ENCODE results near the gene IVD.

IVD gene

GRCh38 chr15:40451527-40452158 is 46.0 kb downstream of the IVD start:
- no peak for TF ChIP-seq FOXM1 (IDR thresholded peaks at IDR 0.05; ENCODE audit: borderline replicate concordance, low read depth)
- TF ChIP-seq ZBTB7A (IDR thresholded peaks at IDR 0.05; ENCODE audit: low read depth) = no peak
- no peak for TF ChIP-seq EP300 (IDR thresholded peaks at IDR 0.05; ENCODE audit: borderline replicate concordance)
- TF ChIP-seq YY1 (IDR thresholded peaks at IDR 0.05; ENCODE audit: low read depth) = no peak
- TF ChIP-seq, protein P1, sequence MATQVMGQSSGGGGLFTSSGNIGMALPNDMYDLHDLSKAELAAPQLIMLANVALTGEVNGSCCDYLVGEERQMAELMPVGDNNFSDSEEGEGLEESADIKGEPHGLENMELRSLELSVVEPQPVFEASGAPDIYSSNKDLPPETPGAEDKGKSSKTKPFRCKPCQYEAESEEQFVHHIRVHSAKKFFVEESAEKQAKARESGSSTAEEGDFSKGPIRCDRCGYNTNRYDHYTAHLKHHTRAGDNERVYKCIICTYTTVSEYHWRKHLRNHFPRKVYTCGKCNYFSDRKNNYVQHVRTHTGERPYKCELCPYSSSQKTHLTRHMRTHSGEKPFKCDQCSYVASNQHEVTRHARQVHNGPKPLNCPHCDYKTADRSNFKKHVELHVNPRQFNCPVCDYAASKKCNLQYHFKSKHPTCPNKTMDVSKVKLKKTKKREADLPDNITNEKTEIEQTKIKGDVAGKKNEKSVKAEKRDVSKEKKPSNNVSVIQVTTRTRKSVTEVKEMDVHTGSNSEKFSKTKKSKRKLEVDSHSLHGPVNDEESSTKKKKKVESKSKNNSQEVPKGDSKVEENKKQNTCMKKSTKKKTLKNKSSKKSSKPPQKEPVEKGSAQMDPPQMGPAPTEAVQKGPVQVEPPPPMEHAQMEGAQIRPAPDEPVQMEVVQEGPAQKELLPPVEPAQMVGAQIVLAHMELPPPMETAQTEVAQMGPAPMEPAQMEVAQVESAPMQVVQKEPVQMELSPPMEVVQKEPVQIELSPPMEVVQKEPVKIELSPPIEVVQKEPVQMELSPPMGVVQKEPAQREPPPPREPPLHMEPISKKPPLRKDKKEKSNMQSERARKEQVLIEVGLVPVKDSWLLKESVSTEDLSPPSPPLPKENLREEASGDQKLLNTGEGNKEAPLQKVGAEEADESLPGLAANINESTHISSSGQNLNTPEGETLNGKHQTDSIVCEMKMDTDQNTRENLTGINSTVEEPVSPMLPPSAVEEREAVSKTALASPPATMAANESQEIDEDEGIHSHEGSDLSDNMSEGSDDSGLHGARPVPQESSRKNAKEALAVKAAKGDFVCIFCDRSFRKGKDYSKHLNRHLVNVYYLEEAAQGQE (IDR thresholded peaks at IDR 0.05; ENCODE audit: low read depth) = no peak
- TF ChIP-seq NFIC (IDR thresholded peaks at IDR 0.05) = no peak
- TF ChIP-seq RAD21 (IDR thresholded peaks at IDR 0.05; ENCODE audit: low read depth) = no peak
- TF ChIP-seq TAF1 (IDR thresholded peaks at IDR 0.05; ENCODE audit: low read depth) = no peak
- no peak for TF ChIP-seq TCF12 (IDR thresholded peaks at IDR 0.05; ENCODE audit: low read depth)
- TF ChIP-seq CEBPB (IDR thresholded peaks at IDR 0.05) = no peak
- no peak for TF ChIP-seq MAX (IDR thresholded peaks at IDR 0.05)
- no peak for TF ChIP-seq EGR1 (IDR thresholded peaks at IDR 0.05)
- TF ChIP-seq TEAD4 (IDR thresholded peaks at IDR 0.05) = no peak
- TF ChIP-seq, protein P2, sequence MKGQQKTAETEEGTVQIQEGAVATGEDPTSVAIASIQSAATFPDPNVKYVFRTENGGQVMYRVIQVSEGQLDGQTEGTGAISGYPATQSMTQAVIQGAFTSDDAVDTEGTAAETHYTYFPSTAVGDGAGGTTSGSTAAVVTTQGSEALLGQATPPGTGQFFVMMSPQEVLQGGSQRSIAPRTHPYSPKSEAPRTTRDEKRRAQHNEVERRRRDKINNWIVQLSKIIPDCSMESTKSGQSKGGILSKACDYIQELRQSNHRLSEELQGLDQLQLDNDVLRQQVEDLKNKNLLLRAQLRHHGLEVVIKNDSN (IDR thresholded peaks at IDR 0.05) = no peak
- TF ChIP-seq CREB1 (IDR thresholded peaks at IDR 0.05; ENCODE audit: low read depth) = no peak

- no peak for TF ChIP-seq NFIC (IDR thresholded peaks at IDR 0.05)
- TF ChIP-seq, protein P1 (IDR thresholded peaks at IDR 0.05; ENCODE audit: low read depth) = no peak
- no peak for TF ChIP-seq YY1 (IDR thresholded peaks at IDR 0.05; ENCODE audit: low read depth)
- no peak for TF ChIP-seq TEAD4 (IDR thresholded peaks at IDR 0.05)
- no peak for TF ChIP-seq TCF12 (IDR thresholded peaks at IDR 0.05; ENCODE audit: low read depth)
- TF ChIP-seq CEBPB (IDR thresholded peaks at IDR 0.05) = no peak
- TF ChIP-seq, protein P2 (IDR thresholded peaks at IDR 0.05) = no peak
- TF ChIP-seq FOXM1 (IDR thresholded peaks at IDR 0.05; ENCODE audit: borderline replicate concordance, low read depth) = no peak
- TF ChIP-seq RAD21 (IDR thresholded peaks at IDR 0.05; ENCODE audit: low read depth) = no peak
- TF ChIP-seq TAF1 (IDR thresholded peaks at IDR 0.05; ENCODE audit: low read depth) = no peak
- TF ChIP-seq EGR1 (IDR thresholded peaks at IDR 0.05) = no peak
Measured at GRCh38 chr15:40452296-40453090, 46.9 kb downstream of the IVD start.

- no peak for TF ChIP-seq FOXM1 (IDR thresholded peaks at IDR 0.05; ENCODE audit: borderline replicate concordance, low read depth)
- TF ChIP-seq, protein P1 (IDR thresholded peaks at IDR 0.05; ENCODE audit: low read depth) = no peak
- no peak for TF ChIP-seq RAD21 (IDR thresholded peaks at IDR 0.05; ENCODE audit: low read depth)
- no peak for TF ChIP-seq TCF12 (IDR thresholded peaks at IDR 0.05; ENCODE audit: low read depth)
- no peak for TF ChIP-seq ZBTB7A (IDR thresholded peaks at IDR 0.05; ENCODE audit: low read depth)
- TF ChIP-seq YY1 (IDR thresholded peaks at IDR 0.05; ENCODE audit: low read depth) = no peak
- no peak for TF ChIP-seq EGR1 (IDR thresholded peaks at IDR 0.05)
- TF ChIP-seq EP300 (IDR thresholded peaks at IDR 0.05; ENCODE audit: borderline replicate concordance) = no peak
- no peak for TF ChIP-seq CEBPB (IDR thresholded peaks at IDR 0.05)
- TF ChIP-seq CREB1 (IDR thresholded peaks at IDR 0.05; ENCODE audit: low read depth) = no peak
- TF ChIP-seq, protein P2 (IDR thresholded peaks at IDR 0.05) = no peak
- TF ChIP-seq TEAD4 (IDR thresholded peaks at IDR 0.05) = no peak
- TF ChIP-seq NFIC (IDR thresholded peaks at IDR 0.05) = no peak
- no peak for TF ChIP-seq MAX (IDR thresholded peaks at IDR 0.05)
- no peak for TF ChIP-seq TAF1 (IDR thresholded peaks at IDR 0.05; ENCODE audit: low read depth)
Measured at GRCh38 chr15:40454904-40455391, 49.4 kb downstream of the IVD start.

All from Ishikawa (cell line).